SU-DHL-6 (cell line): ENCODE measurements around the gene ACSF3.

Experiments
- H2AFZ ChIP-seq: fragments of 200-600 bp; sonication (generic); 2 replicates; pipeline ENCODE4 v1.6.1; 2014; ENCODE audit warnings: low read depth, mild to moderate bottlenecking, moderate library complexity, mixed read lengths, antibody characterized with exemption, low read length; ENCODE audit not compliant: severe bottlenecking
- H3F3A ChIP-seq: fragments of 200-600 bp; shearing (Covaris generic); 2 replicates; pipeline ENCODE4 v1.6.0; 2016; ENCODE audit warnings: antibody characterized with exemption, mild to moderate bottlenecking; ENCODE audit not compliant: insufficient read depth
- H3K27ac ChIP-seq: fragments of 200-600 bp; sonication (generic); 2 replicates; pipeline ENCODE4 v1.5.1; 2016; ENCODE audit warnings: low read depth, mild to moderate bottlenecking, low read length, moderate library complexity, mixed read lengths
- H3K27me3 ChIP-seq: fragments of 200-600 bp; sonication (generic), shearing (Covaris generic); 2 replicates; pipeline ENCODE4 v1.6.0; 2014; ENCODE audit warnings: mild to moderate bottlenecking, low read length
- H3K36me3 ChIP-seq: fragments of 200-600 bp; sonication (generic); 2 replicates; pipeline ENCODE4 v1.6.1; 2014; ENCODE audit warnings: mild to moderate bottlenecking, low read length, mixed read lengths
- H3K4me2 ChIP-seq: fragments of 300-600, 200-600 bp; shearing (Covaris generic), sonication (generic); 2 replicates; pipeline ENCODE4 v1.6.0; 2014; ENCODE audit warnings: low read length, low read depth, mild to moderate bottlenecking; ENCODE audit not compliant: poor library complexity, severe bottlenecking
- H3K4me3 ChIP-seq: fragments of 200-600 bp; sonication (generic); 2 replicates; pipeline ENCODE4 v1.5.1; 2014; ENCODE audit warnings: antibody characterized with exemption, low read length, mild to moderate bottlenecking, mixed read lengths; ENCODE audit not compliant: insufficient read depth, poor library complexity, severe bottlenecking
- H3K79me2 ChIP-seq: fragments of 200-600 bp; sonication (generic); 2 replicates; pipeline ENCODE4 v1.6.1; 2014; ENCODE audit warnings: mild to moderate bottlenecking, low read length, moderate library complexity; ENCODE audit not compliant: insufficient read depth
- H3K9ac ChIP-seq: fragments of 200-600 bp; sonication (generic); 2 replicates; pipeline ENCODE4 v1.7.0; 2014; ENCODE audit warnings: mild to moderate bottlenecking, low read length
- H3K9me2 ChIP-seq: fragments of 200-600 bp; sonication (generic); replicated peaks from 2 replicates; pipeline ENCODE4 v1.6.1; 2014; ENCODE audit warnings: low read length; ENCODE audit not compliant: insufficient read depth
- H3K9me3 ChIP-seq: fragments of 200-600 bp; sonication (generic); 2 replicates; pipeline ENCODE4 v1.6.1; 2014; ENCODE audit warnings: low read length, mixed read lengths; ENCODE audit not compliant: insufficient read depth
- H4K20me1 ChIP-seq: fragments of 200-600 bp; sonication (generic); 2 replicates; pipeline ENCODE4 v1.6.1; 2014; ENCODE audit warnings: low read depth, mild to moderate bottlenecking, antibody characterized with exemption, low read length, moderate library complexity, mixed read lengths
- CTCF ChIP-seq: fragments of 200-600 bp; sonication (generic); IDR thresholded peaks from one replicate; pipeline ENCODE4 v1.5.1; 2017; ENCODE audit warnings: antibody characterized with exemption, mild to moderate bottlenecking, low read length, moderate library complexity; ENCODE audit not compliant: insufficient read depth, poor library complexity, severe bottlenecking
- EZH2phosphoT487 ChIP-seq: fragments of 200-600 bp; sonication (generic), shearing (Covaris generic); conservative IDR thresholded peaks from 2 replicates; pipeline ENCODE4 v1.6.1; 2018; ENCODE audit warnings: mild to moderate bottlenecking, antibody characterized with exemption, low read length, moderate library complexity, mixed read lengths

ACSF3 gene

GRCh38 chr16:89178453-89179147 is 84.9 kb downstream of the ACSF3 start:
- Histone ChIP-seq H3K27ac (no peak overlapping the region), H3K9me2 (no peaks in the 10 kb centered on the region), H3K4me2 (no peak overlapping the region), H3K36me3 (no peaks in the 10 kb centered on the region), H3K9ac (no peak overlapping the region), H3K27me3 (no peaks in the 10 kb centered on the region), H3K4me3 (no peak overlapping the region), H3F3A (no peaks in the 10 kb centered on the region), H2AFZ (no peak overlapping the region), H3K79me2 (no peaks in the 10 kb centered on the region), H3K9me3 (no peaks in the 10 kb centered on the region), H4K20me1 (no peaks in the 10 kb centered on the region)
- no peak for TF ChIP-seq EZH2phosphoT487
- no peak for TF ChIP-seq CTCF

DNA sequence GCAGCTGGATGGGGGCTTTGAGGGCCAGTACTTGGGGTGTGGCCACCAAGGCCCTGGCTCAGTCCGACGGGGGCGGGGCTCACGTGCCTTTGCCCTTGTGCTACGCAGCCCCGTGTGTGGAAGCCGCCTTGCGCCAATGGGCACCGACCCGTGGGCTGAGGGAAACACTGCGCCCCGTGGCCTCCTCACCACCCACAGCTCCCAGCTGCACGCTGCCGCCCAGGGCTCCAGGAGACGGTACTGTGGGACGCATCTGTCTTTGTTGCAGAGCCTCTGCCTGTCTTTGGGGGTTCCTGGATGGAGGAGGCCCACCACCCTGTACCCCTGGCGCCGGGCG is 85.5 kb downstream of the ACSF3 start:
- H3K79me2 ChIP-seq = no peaks in the 10 kb centered on the region
- H3K9me2 ChIP-seq = no peaks in the 10 kb centered on the region
- H3K4me3 ChIP-seq = no peak overlapping the region
- no peak overlapping the region for H2AFZ ChIP-seq
- no peaks in the 10 kb centered on the region for H3K9me3 ChIP-seq
- no peaks in the 10 kb centered on the region for H4K20me1 ChIP-seq
- no peaks in the 10 kb centered on the region for H3K27me3 ChIP-seq
- H3K36me3 ChIP-seq = no peaks in the 10 kb centered on the region
- no peak overlapping the region for H3K9ac ChIP-seq
- no peak overlapping the region for H3K4me2 ChIP-seq
- TF ChIP-seq CTCF (no peak), EZH2phosphoT487 (no peak)
- H3K27ac ChIP-seq = no peak overlapping the region
- H3F3A ChIP-seq = no peaks in the 10 kb centered on the region

DNA sequence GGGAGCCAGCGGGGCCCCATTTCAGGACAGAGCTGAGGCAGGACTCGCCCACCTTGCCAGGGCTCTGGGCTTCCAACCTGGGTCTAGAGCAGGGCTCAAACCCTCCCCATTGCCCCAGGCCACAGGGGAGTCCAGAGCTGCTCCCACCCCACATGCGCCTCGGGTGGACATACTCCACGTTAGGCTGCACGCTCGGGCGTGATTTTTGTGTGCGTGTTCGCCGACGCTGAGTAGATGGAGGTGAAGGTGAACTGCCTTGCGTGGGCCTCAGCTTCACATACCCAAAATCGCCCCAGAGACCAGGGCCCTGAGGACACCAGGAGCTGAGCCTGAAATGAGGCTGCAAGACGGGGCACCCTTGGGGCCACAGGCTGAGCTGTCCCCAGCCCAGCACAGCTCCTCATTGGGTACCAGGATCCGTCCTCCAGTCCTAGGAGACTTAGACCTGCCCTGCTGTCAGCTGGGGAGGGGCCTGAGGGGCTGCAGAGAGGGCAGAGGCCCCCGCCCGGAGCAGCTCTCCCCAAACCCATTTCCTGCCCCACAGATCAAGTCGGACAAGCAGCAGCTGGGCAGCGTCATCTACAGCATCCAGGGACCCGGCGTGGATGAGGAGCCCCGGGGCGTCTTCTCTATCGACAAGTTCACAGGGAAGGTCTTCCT is 86.1 kb downstream of the ACSF3 start:
- Histone ChIP-seq H3K27me3 (no peaks in the 10 kb centered on the region), H3K27ac (no peak overlapping the region), H2AFZ (no peak overlapping the region), H3K9me3 (no peaks in the 10 kb centered on the region), H4K20me1 (no peaks in the 10 kb centered on the region), H3K4me2 (no peak overlapping the region), H3K4me3 (no peak overlapping the region), H3K9ac (no peak overlapping the region), H3K36me3 (no peaks in the 10 kb centered on the region), H3K9me2 (no peaks in the 10 kb centered on the region), H3F3A (no peaks in the 10 kb centered on the region), H3K79me2 (no peaks in the 10 kb centered on the region)
- no peak for TF ChIP-seq CTCF
- no peak for TF ChIP-seq EZH2phosphoT487
